Esophagus squamous epithelium (tissue), 4 donors: ENCODE measurements around the gene CAPN1.

ENCODE experiments used
- CTCF ChIP-seq, 6 experiments: fragments of 450-650 bp in 4 of 6; fragments of 200-600 bp in 2 of 6; sonication (generic) in 2 of 6; IDR thresholded peaks; one replicate each; pipeline ENCODE4 v1.5.1; 2016 to 2019; ENCODE audit warnings: antibody characterized with exemption in 6 of 6, mild to moderate bottlenecking in 4 of 6, moderate library complexity in 4 of 6
- POLR2A ChIP-seq, 4 donors: fragments of 450-650 bp; IDR thresholded peaks; one replicate each; pipeline ENCODE4 v1.6.1; 2017; ENCODE audit warnings: antibody characterized with exemption in 4 of 4, mild to moderate bottlenecking in 4 of 4, moderate library complexity in 3 of 4

GRCh38 chr11:65225279-65226102, 43.8 kb downstream of the CAPN1 start:
- TF ChIP-seq POLR2A (IDR thresholded peaks at IDR 0.05): no peak
- TF ChIP-seq CTCF (IDR thresholded peaks at IDR 0.05): peak; percentile 40 to 69 (median 58)
